GM12891 (cell line): ENCODE results near the gene STARD9.

ENCODE experiments used
- DNase-seq: peaks from one replicate; pipeline ENCODE4 v3.0.0; 2011; ENCODE audit warnings: low spot score; ENCODE audit not compliant: insufficient read length
- FAIRE-seq: peaks from 2 replicates; lab custom pipeline; 2011; peaks lifted over from hg19 to GRCh38; lab: Jason Lieb, UNC
- PAX5 ChIP-seq: IDR thresholded peaks from 2 replicates; pipeline ENCODE4 v1.6.1; 2011; ENCODE audit warnings: low read length, moderate library complexity, mild to moderate bottlenecking; ENCODE audit not compliant: insufficient read depth, severe bottlenecking
- POLR2A ChIP-seq: IDR thresholded peaks from 2 replicates; pipeline ENCODE4 v1.6.1; 2011; ENCODE audit warnings: low read depth, low read length, control low read depth
- POLR2AphosphoS5 ChIP-seq: IDR thresholded peaks from 2 replicates; pipeline ENCODE4 v1.6.1; 2011; ENCODE audit warnings: low read depth, low read length, control low read depth
- POU2F2 ChIP-seq: IDR thresholded peaks from 2 replicates; pipeline ENCODE4 v1.6.1; 2011; ENCODE audit warnings: low read depth, mild to moderate bottlenecking, control low read depth, low read length, moderate library complexity
- SPI1 ChIP-seq: IDR thresholded peaks from 2 replicates; pipeline ENCODE4 v1.6.1; 2011; ENCODE audit warnings: low read depth, low read length, control low read depth
- TAF1 ChIP-seq: IDR thresholded peaks from 2 replicates; pipeline ENCODE4 v1.6.1; 2011; ENCODE audit warnings: low read depth, low read length, control low read depth

Gene STARD9

DNA sequence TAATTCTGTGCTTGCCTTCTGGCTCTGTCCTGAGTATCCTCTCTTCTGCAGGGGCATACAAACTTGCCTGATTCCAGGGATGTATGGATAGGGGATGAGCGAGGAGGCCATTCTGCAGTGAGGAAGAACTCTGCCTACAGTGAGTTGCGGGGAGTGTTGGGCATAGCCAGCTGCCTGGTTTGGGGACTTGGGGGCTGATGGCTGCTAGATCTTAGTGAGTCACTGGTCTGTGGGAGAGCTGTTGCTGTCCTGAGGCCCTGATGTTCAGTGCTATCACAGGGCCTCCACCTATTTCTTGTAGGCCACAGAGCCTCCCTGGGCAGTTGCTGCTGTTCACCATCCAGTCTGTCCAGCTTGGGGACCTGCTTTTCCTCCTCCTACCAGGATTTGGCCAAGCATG, 141.2 kb downstream of the STARD9 start:
- no peak for TF ChIP-seq TAF1
- TF ChIP-seq SPI1: no peak
- TF ChIP-seq POU2F2: no peak
- TF ChIP-seq PAX5: no peak
- no peak for TF ChIP-seq POLR2A
- TF ChIP-seq POLR2AphosphoS5: no peak
- no peak for DNase-seq
- FAIRE-seq: no peak

GRCh38 chr15:42719043-42719442, 143.6 kb downstream of the STARD9 start:
- TF ChIP-seq POLR2AphosphoS5 (no peak), POU2F2 (no peak), POLR2A (no peak), TAF1 (no peak), SPI1 (no peak), PAX5 (no peak)
- FAIRE-seq (no peak), DNase-seq (no peak)

- no peak for TF ChIP-seq PAX5
- no peak for TF ChIP-seq SPI1
- TF ChIP-seq POLR2AphosphoS5: no peak
- TF ChIP-seq TAF1: no peak
- no peak for TF ChIP-seq POU2F2
- no peak for TF ChIP-seq POLR2A
- DNase-seq: no peak
- no peak for FAIRE-seq
Measured at GRCh38 chr15:42720071-42720470, 144.7 kb downstream of the STARD9 start.

DNA sequence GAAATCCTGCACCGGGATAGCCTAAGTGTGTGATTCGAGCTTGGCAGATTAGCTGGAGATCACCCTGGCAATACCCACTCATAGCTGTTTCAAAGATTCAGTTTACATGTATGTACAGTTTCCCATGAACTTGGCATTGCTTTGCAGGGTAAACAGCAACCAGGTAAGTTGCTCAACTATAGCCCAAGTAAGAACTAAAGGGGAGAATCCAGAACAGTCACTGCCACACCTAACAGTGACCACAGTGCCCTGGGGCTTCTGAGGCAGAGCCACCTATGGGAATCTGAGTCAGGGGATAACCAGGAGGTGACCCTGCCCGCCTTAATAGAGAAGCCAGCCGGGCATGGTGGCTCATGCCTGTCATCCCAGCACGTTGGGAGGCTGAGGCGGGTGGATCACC, 145.6 kb downstream of the STARD9 start:
- TF ChIP-seq POLR2A (no peak), POU2F2 (no peak), TAF1 (no peak), SPI1 (no peak), POLR2AphosphoS5 (no peak), PAX5 (no peak)
- DNase-seq: no peak
- no peak for FAIRE-seq

GRCh38 chr15:42721916-42722315, 146.5 kb downstream of the STARD9 start:
- DNase-seq: no peak
- FAIRE-seq: no peak
- TF ChIP-seq PAX5 (no peak), POLR2AphosphoS5 (no peak), TAF1 (no peak), POU2F2 (no peak), POLR2A (no peak), SPI1 (no peak)

- no peak for FAIRE-seq
- DNase-seq: no peak
- TF ChIP-seq SPI1 (no peak), POU2F2 (no peak), POLR2AphosphoS5 (no peak), TAF1 (no peak), POLR2A (no peak), PAX5 (no peak)
Measured at GRCh38 chr15:42723068-42723467, 147.7 kb downstream of the STARD9 start.

GRCh38 chr15:42724276-42724675, 148.9 kb downstream of the STARD9 start:
- FAIRE-seq (no peak), DNase-seq (no peak)
- TF ChIP-seq POLR2A: no peak
- TF ChIP-seq POLR2AphosphoS5: no peak
- TF ChIP-seq SPI1: no peak
- TF ChIP-seq POU2F2: no peak
- no peak for TF ChIP-seq PAX5
- TF ChIP-seq TAF1: no peak

- TF ChIP-seq POU2F2: no peak
- no peak for TF ChIP-seq PAX5
- no peak for TF ChIP-seq SPI1
- no peak for TF ChIP-seq POLR2AphosphoS5
- no peak for TF ChIP-seq POLR2A
- TF ChIP-seq TAF1: no peak
- DNase-seq: no peak
- no peak for FAIRE-seq
Measured at GRCh38 chr15:42725331-42725903, 150.0 kb downstream of the STARD9 start.

GRCh38 chr15:42726114-42726513, 150.7 kb downstream of the STARD9 start:
- TF ChIP-seq POLR2AphosphoS5: no peak
- DNase-seq (no peak), FAIRE-seq (no peak)

- no peak for TF ChIP-seq SPI1
- TF ChIP-seq POLR2A: no peak
- no peak for TF ChIP-seq POU2F2
- TF ChIP-seq PAX5: no peak
- no peak for TF ChIP-seq POLR2AphosphoS5
- TF ChIP-seq TAF1: no peak
- DNase-seq (no peak), FAIRE-seq (no peak)
Measured at GRCh38 chr15:42727750-42728381, 152.5 kb downstream of the STARD9 start.
